ENCODE results near the gene SOS1.

The SOS1 gene

GRCh38 chr2:39024833-39025232, 96.0 kb downstream of the SOS1 start:
- no peak for DNase-seq (ENCODE audit: low spot score)

DNA sequence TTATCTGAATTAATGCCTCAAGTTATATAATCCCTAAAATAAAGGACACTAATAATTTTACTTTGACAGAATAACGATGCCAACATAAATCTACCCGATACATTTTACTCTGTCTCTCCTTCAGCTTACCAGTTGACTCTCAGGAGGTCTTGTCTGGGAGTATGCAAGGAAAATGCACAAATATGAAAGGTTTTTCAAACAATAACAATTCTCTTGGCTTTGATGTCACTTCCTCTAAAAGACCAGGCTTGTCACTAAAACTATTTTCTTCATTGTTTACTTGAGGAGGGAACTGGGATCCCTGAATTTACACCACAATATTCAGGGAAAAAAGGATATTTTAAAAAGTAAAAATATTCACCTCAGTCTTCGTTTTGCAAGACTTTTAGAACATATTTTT, 97.2 kb downstream of the SOS1 start:
- no peak for DNase-seq (ENCODE audit: low spot score)

DNA sequence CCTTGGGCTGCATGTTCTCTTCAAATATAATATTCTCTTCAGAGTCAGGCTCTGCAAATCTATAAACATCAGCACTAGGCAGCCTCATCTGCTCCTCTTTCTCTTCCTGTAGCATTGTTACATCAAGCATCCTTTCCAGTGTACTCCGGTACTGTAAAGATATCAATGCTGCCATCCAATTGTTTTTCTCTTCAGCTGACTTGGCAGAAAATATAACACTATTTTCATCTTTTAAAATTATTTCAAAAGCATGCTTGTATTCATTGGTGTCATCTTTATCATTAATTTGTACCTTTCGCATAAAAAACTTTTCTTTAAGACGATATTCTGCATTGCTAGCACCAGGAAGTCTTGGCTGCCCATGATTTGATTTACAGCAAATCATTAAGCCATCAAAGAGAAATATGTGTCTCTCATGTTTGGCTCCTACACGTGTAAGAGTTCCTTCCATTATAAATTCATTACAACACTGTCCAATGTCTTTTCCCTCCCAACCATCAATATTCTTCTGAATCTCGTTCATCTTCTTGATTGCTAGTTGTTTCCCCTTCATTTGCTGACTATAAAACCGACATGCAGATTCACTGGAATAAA, 98.1 kb downstream of the SOS1 start:
- DNase-seq (ENCODE audit: low spot score) = no peak

DNA sequence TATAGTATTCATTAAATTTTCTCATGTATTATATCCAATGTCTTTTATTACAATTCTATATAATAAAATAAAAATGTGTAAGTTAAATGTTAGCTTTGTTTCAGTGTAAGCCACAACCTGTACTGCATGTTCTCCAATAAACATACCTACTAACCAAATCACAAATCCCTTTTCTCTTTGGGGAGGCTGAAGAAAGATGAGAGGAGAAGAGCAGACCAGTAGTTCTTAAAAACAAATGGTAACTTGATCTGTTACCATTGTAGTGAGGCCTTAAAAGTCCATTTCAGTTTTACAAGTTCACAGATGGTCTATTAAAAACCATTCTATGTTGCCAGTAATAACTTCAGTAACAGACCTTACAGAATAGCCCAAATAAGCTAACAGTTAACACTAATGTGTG, 100.5 kb downstream of the SOS1 start:
- no peak for DNase-seq (ENCODE audit: low spot score)

DNA sequence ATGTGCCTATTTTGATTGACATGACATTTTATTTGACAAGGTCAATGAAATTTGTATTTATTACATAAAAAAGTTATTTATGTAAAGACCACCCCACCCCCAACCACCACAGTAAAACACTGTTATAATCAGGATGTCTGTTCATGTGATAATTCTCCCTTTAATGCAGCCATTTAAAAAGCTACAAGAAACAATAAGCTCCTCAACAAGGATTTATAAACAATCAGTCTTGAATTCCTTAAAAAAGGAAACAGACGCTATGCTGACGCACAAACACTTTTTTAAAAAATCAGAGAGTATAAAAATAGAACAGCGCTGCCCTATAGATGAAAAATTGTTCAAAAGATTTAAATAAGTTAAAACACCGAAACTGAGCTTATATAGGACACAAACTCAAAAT, 102.2 kb downstream of the SOS1 start:
- DNase-seq (ENCODE audit: low spot score) = no peak

GRCh38 chr2:39017334-39017733, 103.5 kb downstream of the SOS1 start:
- no peak for DNase-seq (ENCODE audit: low spot score)

DNA sequence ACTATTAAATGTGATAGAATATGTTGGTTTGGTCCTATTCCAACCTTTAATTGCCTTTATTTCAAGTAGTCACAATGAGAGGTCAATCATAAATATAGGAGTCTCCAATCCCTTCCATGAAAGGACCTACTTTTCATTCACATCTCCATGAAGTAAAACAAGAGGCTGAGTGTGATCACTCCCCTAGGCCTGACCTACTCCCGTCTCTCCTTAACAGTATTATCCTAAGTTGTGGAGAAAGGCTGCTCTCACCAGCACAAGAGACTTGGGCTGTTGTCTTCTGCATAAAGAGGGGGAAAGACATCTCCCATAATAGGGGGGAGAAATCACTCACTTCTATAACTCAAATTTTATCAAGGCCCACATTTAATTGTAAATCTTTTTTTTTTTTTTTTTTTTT, 105.4 kb downstream of the SOS1 start:
- no peak for DNase-seq (ENCODE audit: low spot score)

DNA sequence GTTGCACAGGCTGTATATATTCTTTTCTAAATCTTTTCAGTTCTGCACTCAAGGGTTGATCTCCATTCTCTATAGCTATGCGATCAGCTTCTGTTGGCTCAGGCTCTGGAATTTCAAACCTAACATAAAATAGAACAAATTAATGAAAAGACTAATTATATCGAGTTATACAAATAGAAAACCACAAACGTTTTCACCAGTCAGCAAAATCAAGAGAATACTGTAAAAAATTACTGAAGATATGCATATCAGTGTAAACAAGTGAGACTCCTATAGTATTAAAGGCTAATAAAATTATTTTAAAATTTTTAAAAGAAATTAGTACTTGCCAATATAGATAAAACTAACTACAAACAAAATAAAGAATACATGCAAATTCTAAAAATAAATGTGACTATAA, 107.0 kb downstream of the SOS1 start:
- DNase-seq (ENCODE audit: low spot score) = no peak

GRCh38 chr2:39008665-39009064, 112.2 kb downstream of the SOS1 start:
- no peak for DNase-seq (ENCODE audit: low spot score)

DNA sequence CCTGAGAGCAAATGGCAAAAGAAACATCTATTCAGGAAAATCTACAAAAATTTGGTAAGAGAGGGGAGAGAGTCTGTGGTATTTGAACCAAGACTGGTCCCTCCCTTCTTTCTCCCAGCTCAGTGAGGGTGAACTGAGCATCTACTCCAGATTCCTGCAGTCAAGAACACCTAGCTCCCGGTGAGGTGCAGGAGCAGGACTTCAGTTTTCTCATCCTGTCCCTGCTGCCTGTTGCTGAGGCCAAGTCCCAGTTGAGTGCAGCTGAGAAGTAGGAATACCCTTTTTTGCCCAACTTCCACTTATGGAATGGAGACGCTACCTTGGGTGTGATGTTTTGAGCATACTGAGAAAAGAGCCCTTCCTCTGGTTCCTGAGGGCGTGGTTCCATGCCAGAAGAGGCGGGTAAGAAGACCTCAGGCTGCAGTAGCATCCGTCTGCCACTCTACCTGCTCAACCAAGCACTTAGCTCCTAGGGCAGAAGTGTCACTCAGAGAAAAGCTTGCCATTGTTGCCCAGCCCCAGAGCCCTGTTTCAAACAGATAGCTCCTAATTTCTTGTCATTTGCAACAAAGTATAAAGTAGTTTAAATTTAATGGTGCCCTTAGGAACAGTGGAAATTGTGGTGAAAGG, 112.9 kb downstream of the SOS1 start:
- no peak for DNase-seq (ENCODE audit: low spot score)

GRCh38 chr2:39000552-39000951, 120.3 kb downstream of the SOS1 start:
- no peak for DNase-seq (ENCODE audit: low spot score)

DNA sequence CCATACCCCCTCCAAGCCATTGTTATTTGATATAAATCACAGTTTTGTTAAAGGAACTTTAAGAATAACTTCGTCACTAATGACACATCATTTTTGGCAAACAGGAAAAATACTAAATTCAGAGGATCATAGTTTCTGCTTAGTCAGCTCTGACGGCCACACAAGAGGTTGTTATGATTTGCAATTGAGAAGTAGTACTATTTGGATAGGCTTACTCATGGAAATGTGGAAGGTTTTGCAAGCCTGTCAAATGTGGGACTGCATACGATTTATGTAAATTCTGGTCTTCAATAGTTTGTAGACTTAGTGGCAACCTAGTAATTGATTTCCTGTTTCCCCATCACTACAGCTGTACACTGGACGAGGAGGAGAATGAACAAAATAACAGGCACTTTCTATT, 123.1 kb downstream of the SOS1 start:
- DNase-seq (ENCODE audit: low spot score) = no peak

DNA sequence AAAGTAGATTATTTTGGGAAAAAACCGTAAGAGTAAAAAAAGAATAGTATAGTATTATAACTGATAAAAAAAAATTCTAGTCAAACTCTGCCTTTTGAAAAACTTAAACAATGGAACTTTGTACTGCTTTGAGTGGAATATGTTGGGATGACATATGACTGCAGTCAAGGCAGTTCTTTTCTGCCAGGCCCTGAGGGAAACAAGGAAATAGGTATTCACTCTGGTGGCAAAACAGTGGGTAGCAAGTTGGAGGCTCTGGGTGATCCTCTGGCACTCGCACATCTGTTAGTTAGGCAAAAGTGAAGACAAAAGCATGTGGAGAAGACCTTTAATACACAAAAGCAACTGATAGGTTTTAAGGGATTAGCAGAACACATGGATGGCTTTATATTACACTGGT, 129.0 kb downstream of the SOS1 start:
- no peak for DNase-seq (ENCODE audit: low spot score)

- no peak for DNase-seq (ENCODE audit: low spot score)
These were observed 132.1 kb downstream of the SOS1 start for GRCh38 chr2:38988716-38989115.

DNA sequence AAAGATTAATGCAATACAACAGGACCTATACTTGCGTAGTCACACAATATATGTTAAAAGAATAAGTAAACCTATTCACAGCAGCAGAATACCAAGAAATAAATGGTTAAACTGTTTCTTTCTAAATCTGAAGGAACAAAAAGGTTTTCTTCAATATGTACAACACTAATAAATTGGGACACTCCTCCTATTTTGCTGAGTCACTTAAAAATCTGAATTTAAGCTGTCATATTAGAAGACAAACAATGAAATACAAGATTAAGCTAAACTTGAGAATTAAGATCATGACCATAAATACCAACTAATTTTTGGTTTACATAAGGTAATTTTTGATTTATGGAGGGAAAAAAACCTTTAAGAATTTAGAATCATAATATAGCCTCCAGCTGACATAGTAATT, 138.4 kb downstream of the SOS1 start:
- DNase-seq (ENCODE audit: low spot score) = no peak

DNA sequence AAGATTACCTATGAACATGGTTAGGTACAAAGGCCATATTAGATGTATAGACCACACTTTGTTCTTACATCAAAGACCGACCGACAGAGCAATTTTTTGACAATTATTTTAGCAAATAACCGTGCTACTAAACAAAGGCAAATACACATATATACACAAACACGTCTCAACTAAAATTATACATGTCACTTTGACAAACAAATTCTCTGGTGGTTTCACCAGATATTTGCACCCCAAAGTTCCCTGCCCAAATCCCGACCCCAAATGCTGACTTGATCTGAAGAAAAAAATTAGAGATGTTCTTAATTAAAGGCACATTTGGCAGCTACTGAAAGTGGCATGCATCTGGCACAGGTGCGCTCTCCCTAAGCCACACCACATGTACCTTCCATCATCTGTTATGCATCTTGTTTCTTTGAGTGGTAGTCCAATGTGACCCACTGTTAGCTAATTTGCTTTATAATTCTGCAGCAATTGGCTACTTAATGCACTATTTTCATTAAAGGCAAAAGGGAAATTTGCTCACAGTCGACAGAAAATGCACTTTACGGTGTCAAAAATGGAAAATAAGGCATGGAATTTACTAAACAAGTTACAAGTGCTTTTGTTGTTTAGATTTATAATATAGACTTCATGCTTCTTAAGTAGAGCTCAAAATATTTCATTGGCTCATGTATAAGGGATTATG, 139.0 kb downstream of the SOS1 start:
- no peak for DNase-seq (ENCODE audit: low spot score)

DNA sequence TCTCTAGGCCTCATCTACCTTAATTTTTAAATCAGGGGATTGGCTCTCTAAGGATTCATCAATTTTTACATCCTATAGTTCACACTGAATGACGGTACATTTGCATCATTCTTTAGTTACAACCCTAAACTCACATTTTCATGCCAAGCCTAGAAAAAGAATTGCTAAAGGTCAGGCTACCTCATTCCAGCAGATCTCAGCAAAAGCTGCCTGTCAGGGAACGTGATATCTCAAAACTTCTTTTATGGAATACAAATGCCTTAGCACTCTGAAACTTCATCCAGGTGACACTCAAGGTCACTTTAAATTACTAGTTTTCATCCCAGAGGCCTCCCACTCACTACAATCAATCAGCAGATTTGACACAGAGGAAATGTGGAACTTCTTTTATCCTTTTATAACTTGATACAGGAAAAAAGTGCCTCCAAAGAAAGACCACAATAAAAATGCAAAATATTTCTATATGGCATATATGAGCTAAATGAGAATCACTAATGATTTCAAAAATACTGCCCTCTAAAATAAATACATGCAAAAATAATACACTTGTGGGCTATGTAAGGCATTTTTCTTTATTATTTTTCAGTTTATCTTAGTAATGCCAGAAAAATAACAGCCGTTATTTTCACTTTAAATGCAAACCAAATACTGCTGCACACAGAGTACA, 139.7 kb downstream of the SOS1 start:
- DNase-seq (ENCODE audit: low spot score) = no peak

GRCh38 chr2:38978908-38979307, 141.9 kb downstream of the SOS1 start:
- DNase-seq (ENCODE audit: low spot score) = no peak

DNA sequence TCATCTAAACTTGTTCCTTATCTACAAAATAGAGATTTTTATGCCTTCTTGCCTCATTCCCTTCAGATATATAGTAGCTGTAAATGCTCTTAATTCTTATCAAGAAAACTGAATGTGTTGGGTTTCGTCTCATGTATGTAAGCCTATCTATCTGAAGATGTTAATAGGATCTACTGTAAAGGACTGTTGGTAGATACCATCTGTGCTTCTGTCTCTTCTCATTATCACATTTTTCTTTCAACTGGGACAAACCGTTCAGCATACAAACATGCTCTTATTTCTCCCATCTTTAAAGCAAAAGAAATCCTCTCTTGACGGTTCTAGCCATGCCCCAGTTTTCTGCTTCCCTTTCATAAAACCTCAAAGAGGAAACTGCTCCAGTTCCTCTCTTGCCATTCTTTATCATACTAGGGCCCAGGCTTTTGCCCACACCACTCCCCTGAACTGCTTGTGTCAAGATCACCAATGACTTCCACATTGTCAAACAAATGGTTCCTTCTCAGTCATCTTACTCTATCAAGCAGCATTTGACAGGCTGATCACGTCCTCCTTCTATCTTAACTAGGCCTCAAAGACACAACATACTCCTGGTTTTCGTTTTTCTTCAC, 142.5 kb downstream of the SOS1 start:
- no peak for DNase-seq (ENCODE audit: low spot score)

GRCh38 chr2:38977047-38977446, 143.8 kb downstream of the SOS1 start:
- DNase-seq (ENCODE audit: low spot score) = no peak

GRCh38 chr2:38975042-38975441, 145.8 kb downstream of the SOS1 start:
- DNase-seq (ENCODE audit: low spot score) = no peak

DNA sequence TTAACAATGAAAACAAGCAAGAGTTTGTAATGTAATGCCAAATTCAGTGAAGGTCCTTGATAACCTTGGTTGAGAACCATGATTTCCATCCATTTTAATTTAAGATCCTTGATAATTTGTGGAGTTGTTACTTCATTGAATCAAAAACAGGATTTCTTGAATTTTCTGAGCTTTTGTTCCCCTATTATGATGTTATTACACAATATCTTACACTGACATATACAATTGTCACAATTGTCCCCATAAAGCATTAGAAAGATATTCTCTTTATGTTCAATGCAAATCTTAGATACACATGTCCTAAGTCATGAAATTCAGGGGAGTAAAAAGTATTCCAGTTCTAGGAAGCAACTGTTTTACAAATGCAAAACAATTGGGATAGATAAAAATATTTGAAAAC, 147.6 kb downstream of the SOS1 start:
- no peak for DNase-seq (ENCODE audit: low spot score)

GRCh38 chr2:38971377-38971776, 149.5 kb downstream of the SOS1 start:
- DNase-seq (ENCODE audit: low spot score) = no peak
